CD8-positive, alpha-beta memory T cell (primary cell): ENCODE data around the gene CUX1. TPM values are rescaled to one million over a fixed set of nuclear protein-coding genes. Genes with fewer than 3 reads are reported as not detected.
A peak's percentile ranks its signal among the peaks of the same experiment; 100 is the strongest.

Experiments used
- CTCF ChIA-PET: fragments of 350-600 bp; sonication (Branson Sonifier 250); formaldehyde crosslinking; loops from one replicate; lab custom pipeline; 2021; ENCODE audit warnings: antibody characterized with exemption; lab: Charles Lee
- POLR2A ChIA-PET: fragments of 350-600 bp; sonication (Branson Sonifier 250); formaldehyde crosslinking; loops from one replicate; lab custom pipeline; 2021; ENCODE audit warnings: antibody characterized with exemption; lab: Charles Lee
- DNase-seq, 5 donors: peaks; one replicate each; pipeline versions ENCODE4 v3.0.0 to v3.0.0-alpha.2; 2020 to 2022; ENCODE audit warnings: mixed read lengths in 1 of 5
- H3K27ac ChIP-seq: one replicate; pipeline ENCODE4 v1.7.0; 2013; ENCODE audit warnings: low read depth, mild to moderate bottlenecking, low read length, moderate library complexity
- H3K27me3 ChIP-seq: 2 replicates; pipeline ENCODE4 v1.7.0; 2013; ENCODE audit warnings: low read length, mild to moderate bottlenecking; ENCODE audit not compliant: insufficient read depth, poor library complexity, severe bottlenecking
- H3K36me3 ChIP-seq: 2 replicates; pipeline ENCODE4 v1.7.0; 2013; ENCODE audit warnings: mild to moderate bottlenecking, low read length, moderate library complexity; ENCODE audit not compliant: insufficient read depth
- H3K4me1 ChIP-seq: 2 replicates; pipeline ENCODE4 v1.7.0; 2013; ENCODE audit warnings: mild to moderate bottlenecking, low read length, moderate library complexity; ENCODE audit not compliant: insufficient read depth
- H3K4me3 ChIP-seq: 2 replicates; pipeline ENCODE4 v1.7.0; 2013; ENCODE audit warnings: mild to moderate bottlenecking, low read length
- H3K9me3 ChIP-seq: 2 replicates; pipeline ENCODE4 v1.7.0; 2013; ENCODE audit warnings: mild to moderate bottlenecking, low read length
- H3K27ac Mint-ChIP-seq, 8 donors: one replicate each; pipeline ENCODE4 v1.8.0; 2020 to 2021; ENCODE audit warnings: mixed read lengths in 8 of 8, mild to moderate bottlenecking in 6 of 8, inconsistent platforms in 3 of 8, moderate library complexity in 3 of 8
- H3K27me3 Mint-ChIP-seq, 2 donors: one replicate each; pipeline ENCODE4 v1.8.0; 2020 to 2021; ENCODE audit warnings: mixed read lengths in 2 of 2, mild to moderate bottlenecking in 1 of 2, moderate library complexity in 1 of 2
- H3K36me3 Mint-ChIP-seq, 3 donors: one replicate each; pipeline ENCODE4 v1.8.0; 2020 to 2021; ENCODE audit warnings: mixed read lengths in 3 of 3, inconsistent platforms in 1 of 3, mild to moderate bottlenecking in 1 of 3
- H3K4me1 Mint-ChIP-seq, 3 donors: one replicate each; pipeline ENCODE4 v1.8.0; 2020 to 2021; ENCODE audit warnings: mixed read lengths in 3 of 3, inconsistent platforms in 1 of 3, mild to moderate bottlenecking in 1 of 3
- H3K4me3 Mint-ChIP-seq, 7 donors: one replicate each; pipeline ENCODE4 v1.8.0; 2020 to 2021; ENCODE audit warnings: mixed read lengths in 7 of 7, mild to moderate bottlenecking in 6 of 7, moderate library complexity in 4 of 7, inconsistent platforms in 2 of 7
- H3K9me3 Mint-ChIP-seq, 5 donors: one replicate each; pipeline ENCODE4 v1.8.0; 2020 to 2022; ENCODE audit warnings: mixed read lengths in 5 of 5, mild to moderate bottlenecking in 3 of 5, moderate library complexity in 2 of 5, inconsistent platforms in 1 of 5
- polyA plus RNA-seq: library from polyadenylated mRNA; unstranded; fragments of 300-500 nt; fragmentation: Illumina TruSeq; gene quantifications from one replicate; pipeline ENCODE4 v1.2.3, GENCODE V29; 2021
- total RNA-seq, 2 experiments: library from RNA; stranded (reverse); gene quantifications; one replicate each; pipeline ENCODE4 v1.2.3, GENCODE V29; 2021

Gene CUX1
- total and polyA plus RNA-seq, 3 experiments from 2014 or later = 23.2 to 26.4 (median 23.6) TPM

DNA sequence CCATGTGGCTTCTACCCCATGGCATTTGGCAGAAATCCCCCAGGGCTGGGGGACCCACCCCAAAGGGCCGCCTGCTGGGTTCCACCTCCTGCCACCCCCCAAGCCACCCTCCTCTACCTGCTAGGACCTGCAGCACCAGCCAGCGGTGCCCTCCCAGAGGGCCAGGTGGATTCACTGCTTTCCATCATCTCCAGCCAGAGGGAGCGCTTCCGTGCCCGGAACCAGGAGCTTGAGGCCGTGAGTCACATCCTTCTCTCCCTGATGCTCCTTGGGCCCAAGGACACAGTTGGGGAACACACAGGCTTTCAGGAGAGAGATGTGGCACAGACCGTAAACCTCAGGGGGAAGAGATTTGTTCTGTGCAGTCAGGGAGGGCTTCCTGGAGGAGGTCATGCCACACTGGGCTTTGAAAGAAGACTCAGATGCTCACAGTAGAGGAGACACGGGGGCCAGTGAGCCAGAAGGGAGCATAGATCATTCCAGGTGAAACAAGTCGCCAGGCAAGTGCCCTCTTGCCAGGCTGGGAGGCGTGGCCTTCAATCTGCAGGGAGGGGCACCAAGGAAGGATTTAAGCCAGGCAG is 457.8 kb downstream of the CUX1 start:
- no peak for DNase-seq
- Mint-ChIP-seq H3K9me3 (no peaks in the 10 kb centered on the region), H3K4me1 (peaks cover 0 to 8% (median 4%) of the 10 kb centered on the region in 3 donors), H3K27me3 (no peaks in the 10 kb centered on the region), H3K4me3 (no peak overlapping the region), H3K36me3 (no peaks in the 10 kb centered on the region), H3K27ac (no peak overlapping the region)
- no peak overlapping the region for H3K27ac ChIP-seq
- H3K4me1 ChIP-seq = no peaks in the 10 kb centered on the region
- H3K9me3 ChIP-seq = no peaks in the 10 kb centered on the region
- POLR2A ChIA-PET = no interaction called here
- no peak overlapping the region for H3K4me3 ChIP-seq
- no peaks in the 10 kb centered on the region for H3K27me3 ChIP-seq
- CTCF ChIA-PET = interaction anchor here (6.3 kb wide), 1 partner anchor 731 kb away, joined by 56 read pairs; no protein-coding TSS in a partner anchor
- no peaks in the 10 kb centered on the region for H3K36me3 ChIP-seq

DNA sequence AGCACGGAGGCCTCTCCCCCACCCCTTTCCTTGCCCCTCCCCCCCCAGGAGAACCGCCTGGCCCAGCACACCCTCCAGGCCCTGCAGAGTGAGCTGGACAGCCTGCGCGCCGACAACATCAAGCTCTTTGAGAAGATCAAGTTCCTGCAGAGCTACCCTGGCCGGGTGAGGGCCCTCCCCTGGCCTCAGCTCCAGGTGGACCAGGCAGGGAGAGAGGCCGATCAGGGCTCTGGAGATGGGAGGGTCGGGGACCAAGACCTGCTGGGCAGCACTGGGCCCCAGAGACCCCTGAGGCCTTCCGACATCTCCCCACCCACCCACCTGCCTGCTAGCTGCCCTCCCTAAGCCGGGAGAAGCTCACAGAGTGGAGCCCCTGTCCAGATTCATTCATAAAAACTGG is 460.5 kb downstream of the CUX1 start:
- H3K9me3 Mint-ChIP-seq = no peaks in the 10 kb centered on the region
- H3K27me3 ChIP-seq = no peaks in the 10 kb centered on the region
- DNase-seq = no peak
- ChIA-PET CTCF (interaction anchor here (1.6 to 2.7 kb wide), 2 partner anchors 114 to 735 kb away, joined by 8 to 13 read pairs; no protein-coding TSS in a partner anchor), POLR2A (no interaction called here)
- H3K27me3 Mint-ChIP-seq = no peaks in the 10 kb centered on the region
- no peaks in the 10 kb centered on the region for H3K36me3 ChIP-seq
- no peak overlapping the region for H3K27ac Mint-ChIP-seq
- H3K4me3 ChIP-seq = no peak overlapping the region
- H3K27ac ChIP-seq = no peak overlapping the region
- no peaks in the 10 kb centered on the region for H3K4me1 ChIP-seq
- H3K9me3 ChIP-seq = no peaks in the 10 kb centered on the region
- H3K36me3 Mint-ChIP-seq = no peaks in the 10 kb centered on the region
- no peak overlapping the region for H3K4me3 Mint-ChIP-seq
- peaks cover 0 to 6% (median 3%) of the 10 kb centered on the region in 3 donors for H3K4me1 Mint-ChIP-seq

DNA sequence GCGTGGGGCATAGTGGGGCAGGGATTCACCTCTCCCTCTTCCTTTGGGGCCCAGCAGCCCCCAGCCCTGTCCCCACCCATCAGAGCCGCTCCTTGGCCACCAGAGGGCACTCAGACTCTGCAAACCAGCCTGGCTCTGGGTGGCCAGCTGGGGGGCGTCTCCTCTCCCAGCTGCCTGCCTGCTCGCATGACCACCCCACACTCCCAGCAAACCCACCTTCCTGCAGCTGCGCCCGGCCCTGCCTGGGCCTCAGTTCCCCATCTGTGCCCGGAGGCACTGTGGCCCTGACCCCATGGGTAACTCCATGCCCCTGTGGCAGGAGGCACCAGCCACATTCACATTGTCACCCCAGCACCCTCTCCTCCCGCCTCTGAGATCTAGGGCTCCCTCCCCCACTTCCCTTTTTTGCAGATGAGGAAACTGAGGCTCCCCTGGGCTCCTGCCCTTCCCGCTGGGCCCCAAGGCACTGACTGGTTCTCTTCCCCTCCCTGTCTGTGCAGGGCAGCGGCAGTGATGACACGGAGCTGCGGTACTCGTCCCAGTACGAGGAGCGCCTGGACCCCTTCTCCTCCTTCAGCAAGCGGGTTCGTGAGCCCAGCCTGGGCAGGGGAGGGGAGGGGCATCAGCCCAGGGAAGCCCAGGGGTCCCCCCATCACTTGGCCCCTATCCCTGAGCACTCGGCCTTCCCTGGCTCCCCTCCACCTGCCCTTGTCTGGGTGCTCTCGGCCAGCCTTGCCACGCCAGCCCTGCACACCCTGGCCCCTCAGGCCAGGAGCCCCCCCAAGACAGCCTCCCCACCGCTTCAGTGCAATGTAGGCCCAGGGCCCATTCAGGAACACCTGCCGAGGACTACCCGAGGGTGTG is 462.3 kb downstream of the CUX1 start:
- no peaks in the 10 kb centered on the region for H3K27me3 Mint-ChIP-seq
- Histone ChIP-seq H3K27me3 (no peaks in the 10 kb centered on the region), H3K4me1 (no peaks in the 10 kb centered on the region), H3K9me3 (no peaks in the 10 kb centered on the region), H3K36me3 (no peaks in the 10 kb centered on the region), H3K4me3 (no peak overlapping the region), H3K27ac (no peak overlapping the region)
- CTCF ChIA-PET = interaction anchor here (0.8 to 3.3 kb wide), 6 partner anchors 8 to 737 kb away, joined by 3 to 21 read pairs (median 7); no protein-coding TSS in a partner anchor
- H3K4me3 Mint-ChIP-seq = no peak overlapping the region
- POLR2A ChIA-PET = no interaction called here
- DNase-seq = peak; percentile 33 to 72 (median 48)
- peak overlapping the region in 1 of 8 donors; percentile 32 for H3K27ac Mint-ChIP-seq
- H3K4me1 Mint-ChIP-seq = peaks cover 4 to 11% (median 7%) of the 10 kb centered on the region in 3 donors
- H3K9me3 Mint-ChIP-seq = no peaks in the 10 kb centered on the region
- H3K36me3 Mint-ChIP-seq = no peaks in the 10 kb centered on the region

- CTCF ChIA-PET = interaction anchor here (1.1 to 3.3 kb wide), 4 partner anchors 8 to 170 kb away, joined by 5 to 21 read pairs (median 7); no protein-coding TSS in a partner anchor
- H3K4me1 Mint-ChIP-seq = peaks cover 12 to 18% (median 14%) of the 10 kb centered on the region in 3 donors
- peaks cover 0 to 2% (median 0%) of the 10 kb centered on the region in 5 donors for H3K9me3 Mint-ChIP-seq
- H3K27ac ChIP-seq = no peak overlapping the region
- H3K27me3 Mint-ChIP-seq = no peaks in the 10 kb centered on the region
- no peak for DNase-seq
- H3K9me3 ChIP-seq = no peaks in the 10 kb centered on the region
- no peak overlapping the region for H3K4me3 ChIP-seq
- H3K36me3 Mint-ChIP-seq = no peaks in the 10 kb centered on the region
- H3K27ac Mint-ChIP-seq = no peak overlapping the region
- H3K27me3 ChIP-seq = no peaks in the 10 kb centered on the region
- H3K4me3 Mint-ChIP-seq = no peak overlapping the region
- no peaks in the 10 kb centered on the region for H3K4me1 ChIP-seq
- POLR2A ChIA-PET = no interaction called here
- no peaks in the 10 kb centered on the region for H3K36me3 ChIP-seq
These were observed 463.1 kb downstream of the CUX1 start for GRCh38 chr7:102280521-102280920.

DNA sequence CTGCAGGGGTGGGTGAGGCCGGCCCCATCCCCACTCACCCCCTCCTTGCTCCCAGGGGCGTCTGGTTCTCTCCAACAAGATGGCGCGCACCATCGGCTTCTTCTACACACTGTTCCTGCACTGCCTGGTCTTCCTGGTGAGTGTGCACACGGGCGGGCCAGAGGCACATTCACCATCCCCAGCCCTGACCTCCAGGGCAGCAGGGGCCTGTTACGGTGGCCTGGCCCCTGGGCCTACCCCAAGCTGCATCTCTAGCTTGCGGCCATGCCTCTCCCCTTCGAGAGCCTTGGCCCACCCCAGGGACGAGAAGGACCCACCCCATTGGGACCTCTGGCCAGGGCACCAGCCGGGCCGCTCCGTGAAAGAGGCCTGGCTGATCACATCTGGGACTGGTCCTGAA is 464.4 kb downstream of the CUX1 start:
- Mint-ChIP-seq H3K27me3 (no peaks in the 10 kb centered on the region), H3K9me3 (peaks cover 0 to 2% (median 0%) of the 10 kb centered on the region in 5 donors), H3K36me3 (no peaks in the 10 kb centered on the region), H3K4me1 (peaks cover 14 to 20% (median 14%) of the 10 kb centered on the region in 3 donors), H3K4me3 (peak overlapping the region in 1 of 7 donors; percentile 5), H3K27ac (peak overlapping the region in 1 of 8 donors; percentile 63)
- ChIA-PET CTCF (interaction anchor here (1.4 to 3.3 kb wide), 3 partner anchors 9 to 168 kb away, joined by 5 to 21 read pairs (median 8); no protein-coding TSS in a partner anchor), POLR2A (no interaction called here)
- Histone ChIP-seq H3K36me3 (no peaks in the 10 kb centered on the region), H3K9me3 (no peaks in the 10 kb centered on the region), H3K27ac (no peak overlapping the region), H3K27me3 (no peaks in the 10 kb centered on the region), H3K4me1 (no peaks in the 10 kb centered on the region), H3K4me3 (no peak overlapping the region)
- no peak for DNase-seq

DNA sequence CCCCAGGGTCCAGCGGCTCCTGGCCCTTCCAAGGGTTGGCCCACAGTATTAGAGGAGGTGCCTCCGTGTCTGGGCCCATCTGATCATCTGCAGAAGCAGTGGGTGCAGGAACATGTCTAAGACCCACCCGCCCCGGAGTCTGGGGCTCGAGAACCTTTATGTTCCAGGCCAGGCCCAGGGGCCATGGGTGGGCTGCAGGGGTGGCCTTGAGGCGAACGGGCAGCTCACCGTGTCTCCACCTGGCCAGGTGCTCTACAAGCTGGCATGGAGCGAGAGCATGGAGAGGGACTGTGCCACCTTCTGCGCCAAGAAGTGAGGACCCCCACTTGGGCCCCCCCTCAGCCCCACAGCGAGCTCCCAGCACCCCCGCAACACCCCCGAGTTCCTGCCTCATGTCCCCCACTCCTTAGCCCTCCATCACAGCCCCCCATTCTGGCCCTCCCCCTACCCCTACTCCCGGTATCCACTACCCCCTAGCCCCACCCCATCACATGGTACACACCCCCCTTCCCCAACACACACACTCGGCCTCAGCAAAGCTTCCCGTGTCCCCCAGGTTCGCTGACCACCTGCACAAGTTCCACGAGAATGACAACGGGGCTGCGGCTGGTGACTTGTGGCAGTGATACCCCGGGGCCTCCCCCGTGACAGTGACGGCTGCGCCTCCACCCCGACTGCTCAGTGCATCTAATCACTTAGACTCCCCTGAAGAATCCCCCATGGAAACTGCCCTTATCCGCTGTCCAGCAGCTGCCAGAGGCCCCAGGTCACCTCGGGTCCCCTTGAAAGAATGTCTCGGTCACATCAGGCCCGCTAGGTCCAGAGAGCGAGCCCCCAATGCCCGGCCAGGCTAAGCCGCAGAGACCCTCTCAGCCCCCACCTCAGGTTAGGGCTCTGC is 465.3 kb downstream of the CUX1 start:
- Mint-ChIP-seq H3K27ac (peak overlapping the region in 1 of 8 donors; percentile 25), H3K4me3 (peak overlapping the region in 2 of 7 donors; percentile 39 to 54), H3K4me1 (peaks cover 14 to 20% (median 15%) of the 10 kb centered on the region in 3 donors), H3K36me3 (no peaks in the 10 kb centered on the region), H3K27me3 (no peaks in the 10 kb centered on the region), H3K9me3 (peaks cover 0 to 2% (median 0%) of the 10 kb centered on the region in 5 donors)
- H3K4me3 ChIP-seq = no peak overlapping the region
- peaks cover 2% of the 10 kb centered on the region for H3K4me1 ChIP-seq
- H3K27me3 ChIP-seq = no peaks in the 10 kb centered on the region
- no peaks in the 10 kb centered on the region for H3K9me3 ChIP-seq
- CTCF ChIA-PET = no interaction called here
- H3K36me3 ChIP-seq = no peaks in the 10 kb centered on the region
- POLR2A ChIA-PET = no interaction called here
- no peak for DNase-seq
- no peak overlapping the region for H3K27ac ChIP-seq

GRCh38 chr7:102283477-102284189 is 466.2 kb downstream of the CUX1 start:
- no peaks in the 10 kb centered on the region for H3K36me3 Mint-ChIP-seq
- H3K4me3 Mint-ChIP-seq = peak overlapping the region in 3 of 7 donors; percentile 54 to 93 (median 82)
- Histone ChIP-seq H3K4me1 (peaks cover 11% of the 10 kb centered on the region), H3K9me3 (no peaks in the 10 kb centered on the region), H3K36me3 (no peaks in the 10 kb centered on the region), H3K27ac (no peak overlapping the region), H3K27me3 (no peaks in the 10 kb centered on the region), H3K4me3 (no peak overlapping the region)
- H3K9me3 Mint-ChIP-seq = peaks cover 0 to 2% (median 0%) of the 10 kb centered on the region in 5 donors
- DNase-seq = no peak
- H3K4me1 Mint-ChIP-seq = peaks cover 16 to 27% (median 19%) of the 10 kb centered on the region in 3 donors
- no peaks in the 10 kb centered on the region for H3K27me3 Mint-ChIP-seq
- POLR2A ChIA-PET = no interaction called here
- H3K27ac Mint-ChIP-seq = peak overlapping the region in 4 of 8 donors; percentile 38 to 84 (median 68)
- CTCF ChIA-PET = no interaction called here
